GM18868 (cell line): ENCODE measurements around the gene OPN5.

ENCODE experiments used
- ATAC-seq: cut with Tn5 transposase; IDR thresholded peaks from one replicate; pipeline ENCODE4 v1.9.1; 2021; ENCODE audit warnings: mild to moderate bottlenecking, moderate library complexity; ENCODE audit not compliant: unreplicated experiment

The OPN5 gene

DNA sequence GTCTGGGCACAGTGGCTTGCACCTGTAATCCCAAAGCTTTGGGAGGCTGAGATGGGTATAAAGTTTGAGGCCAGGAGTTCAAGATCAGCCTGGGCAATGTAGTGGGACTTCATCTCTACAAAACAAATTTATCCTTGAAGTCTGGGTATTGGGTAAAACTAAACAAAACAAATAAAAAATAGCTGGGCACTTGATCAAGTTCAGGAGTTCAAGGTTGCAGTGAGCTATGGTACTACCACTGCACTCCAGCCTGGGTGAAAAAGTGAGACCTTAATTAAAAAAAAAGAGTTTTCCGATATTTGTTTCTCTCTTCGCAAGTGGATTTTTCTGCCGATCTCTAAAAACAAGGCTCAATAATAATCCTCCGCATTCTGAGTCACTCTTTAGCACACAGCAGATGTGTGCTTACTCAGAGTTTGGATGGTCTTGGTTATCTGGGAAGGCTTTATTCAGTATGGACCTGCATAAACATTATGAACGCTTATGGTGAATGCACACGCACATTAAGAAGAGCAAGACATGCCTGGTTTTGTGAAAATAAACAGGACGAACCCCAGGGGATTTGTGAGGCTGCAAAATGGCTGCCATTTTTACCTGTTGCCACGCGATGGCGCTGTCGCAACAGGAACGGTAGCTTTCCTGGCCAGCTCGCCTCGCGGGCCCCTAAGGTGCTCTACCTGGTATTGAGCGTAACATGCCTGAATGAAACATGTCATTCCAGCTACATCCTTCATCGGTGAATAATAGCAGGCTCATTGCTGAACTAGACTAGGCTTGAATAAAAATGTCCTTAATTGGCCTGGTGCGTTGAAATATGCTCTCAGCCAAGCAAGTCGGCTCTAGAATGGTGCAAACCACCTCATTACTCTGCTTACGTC, 6.0 kb downstream of the OPN5 start:
- ATAC-seq = peak; percentile 88

DNA sequence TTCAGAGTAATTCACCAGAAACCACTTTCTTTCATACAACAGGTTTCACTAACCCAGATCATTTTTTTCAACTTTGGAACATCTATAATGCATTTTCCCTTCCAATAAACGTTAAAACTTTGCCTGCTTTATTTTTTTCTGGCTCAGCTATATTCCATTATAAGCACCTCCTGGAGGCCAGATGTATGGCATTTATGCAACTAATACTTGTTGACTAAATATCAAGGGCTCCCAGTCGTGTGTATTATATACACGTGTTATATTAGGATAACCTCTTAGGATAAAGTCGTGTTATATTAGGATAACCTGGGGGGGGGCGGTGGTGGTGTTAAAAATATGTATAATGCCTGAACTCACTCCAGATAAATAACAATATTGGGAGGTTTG, 6.7 kb downstream of the OPN5 start:
- ATAC-seq = no peak

DNA sequence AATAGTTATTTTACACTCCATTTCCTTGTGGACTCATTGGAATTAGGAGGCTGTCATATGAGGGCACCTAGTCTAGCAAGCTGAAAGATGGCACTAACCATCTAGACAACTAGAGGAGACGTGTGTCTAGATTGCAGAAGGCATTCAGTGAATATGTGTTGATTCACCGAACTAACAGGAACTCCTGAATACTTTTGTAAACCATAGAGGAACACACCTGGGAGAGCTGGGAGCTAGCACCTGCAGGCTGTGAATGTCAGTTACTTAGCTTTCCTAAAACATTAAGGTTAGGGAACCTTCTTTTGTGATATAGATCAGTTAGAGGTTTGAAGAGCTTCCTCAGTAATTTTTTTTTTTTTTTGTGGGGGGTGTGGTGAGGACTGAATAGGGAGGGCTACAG, 7.7 kb downstream of the OPN5 start:
- no peak for ATAC-seq

DNA sequence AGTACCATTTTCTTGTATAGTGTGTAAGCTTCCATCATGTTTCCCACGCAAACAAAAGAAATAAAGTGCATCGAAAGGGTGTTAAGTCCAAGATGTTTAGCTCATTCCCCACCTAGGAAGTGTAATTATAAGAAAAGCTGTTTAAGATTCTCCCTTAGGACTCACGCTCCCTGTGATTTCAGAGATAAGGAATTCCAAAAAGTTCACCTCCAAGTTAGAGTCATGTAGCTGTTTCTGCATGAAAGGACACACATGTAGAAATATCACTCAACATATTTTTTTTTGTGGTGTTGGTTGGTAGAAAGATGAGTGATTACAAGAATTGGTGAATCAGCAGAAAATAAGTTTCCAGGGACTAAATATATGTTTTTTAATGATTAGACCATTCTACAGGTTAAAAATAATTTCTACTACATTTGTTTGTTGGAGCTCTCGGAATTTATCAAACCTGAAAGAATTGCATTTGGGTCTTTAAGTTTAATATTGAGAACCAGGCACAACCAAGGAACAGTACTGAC, 10.4 kb downstream of the OPN5 start:
- no peak for ATAC-seq

DNA sequence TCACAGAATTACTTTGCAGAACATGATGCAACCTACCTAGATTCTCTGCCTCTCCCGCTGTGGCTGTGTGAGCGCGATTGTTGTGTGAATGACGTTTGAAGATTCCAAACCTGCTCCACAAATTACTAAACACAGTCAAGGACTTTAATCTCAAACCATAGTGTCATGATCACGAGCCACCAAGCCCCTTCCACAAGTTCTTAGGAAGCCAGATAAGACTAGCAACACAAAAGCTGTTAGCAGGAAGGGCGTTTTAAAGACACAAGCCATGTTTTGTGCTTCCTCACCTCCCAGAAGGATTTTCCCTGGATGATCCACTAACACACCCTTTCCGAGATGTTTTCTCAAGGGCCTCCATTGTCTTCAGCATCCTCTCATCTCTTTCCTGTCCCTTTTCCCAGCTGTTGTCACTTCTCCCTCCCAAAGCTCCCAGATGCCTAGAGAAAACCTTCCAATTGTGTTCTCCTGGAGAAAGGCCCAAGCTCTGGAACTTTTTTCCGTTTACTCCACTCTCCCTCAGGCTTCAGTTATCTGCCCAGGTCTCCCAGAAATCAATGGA, 12.8 kb downstream of the OPN5 start:
- ATAC-seq = no peak

DNA sequence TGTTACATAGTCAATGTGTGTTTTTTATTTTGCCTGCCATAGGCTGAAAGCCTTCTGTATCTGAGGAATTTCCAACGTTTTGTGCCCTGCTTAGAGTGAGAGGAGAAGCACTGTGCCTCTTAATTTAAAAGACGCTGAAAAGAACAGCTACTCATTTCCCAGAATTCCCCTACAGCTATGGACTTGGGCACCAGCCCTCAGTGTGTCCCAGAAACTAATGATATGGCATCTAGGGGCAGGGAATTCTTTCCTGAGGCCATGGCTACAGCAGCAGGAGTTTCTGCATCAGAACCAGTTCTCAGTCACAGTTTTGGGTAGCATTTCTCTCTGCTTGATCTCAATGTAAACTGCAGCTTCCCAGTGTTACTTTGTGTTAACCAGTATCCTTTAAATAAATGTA, 20.2 kb downstream of the OPN5 start:
- no peak for ATAC-seq

DNA sequence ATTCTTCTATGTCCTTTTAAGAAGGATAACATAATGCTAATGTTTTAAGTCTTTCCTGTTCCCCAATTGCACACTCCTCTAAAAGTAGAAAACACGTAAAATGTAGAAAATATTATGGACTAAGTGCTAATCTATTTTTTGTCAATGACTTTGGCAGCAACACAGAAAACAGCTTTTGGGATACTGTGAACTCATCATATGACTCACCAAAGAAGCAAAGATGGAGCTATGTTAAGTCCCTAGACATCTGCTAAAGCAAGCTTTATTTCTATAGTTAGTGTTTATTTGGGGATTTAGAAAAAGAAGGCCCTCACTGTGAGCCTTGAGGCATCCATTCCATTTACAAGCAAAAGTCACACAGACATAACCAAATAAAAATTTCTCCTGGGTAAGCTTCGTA, 23.0 kb downstream of the OPN5 start:
- no peak for ATAC-seq

DNA sequence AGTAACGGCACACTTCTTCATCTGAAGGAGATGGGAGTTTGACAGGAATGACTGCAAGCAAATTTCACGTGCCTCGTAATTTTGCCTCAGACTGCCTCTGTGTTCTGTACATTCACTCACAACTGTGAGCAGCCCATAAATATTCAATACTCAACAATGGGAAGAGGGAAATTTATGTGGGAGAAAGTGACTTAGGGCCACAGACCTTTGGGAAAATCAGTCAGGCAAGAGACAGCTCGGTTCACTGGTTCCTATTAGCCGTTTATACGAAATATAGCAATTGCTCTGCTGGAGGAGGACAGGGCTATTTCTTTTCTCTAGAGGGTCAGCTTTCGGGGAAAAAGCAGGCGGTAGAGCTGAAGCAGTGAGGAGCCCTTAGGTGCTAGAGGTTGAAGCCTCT, 28.0 kb downstream of the OPN5 start:
- no peak for ATAC-seq

DNA sequence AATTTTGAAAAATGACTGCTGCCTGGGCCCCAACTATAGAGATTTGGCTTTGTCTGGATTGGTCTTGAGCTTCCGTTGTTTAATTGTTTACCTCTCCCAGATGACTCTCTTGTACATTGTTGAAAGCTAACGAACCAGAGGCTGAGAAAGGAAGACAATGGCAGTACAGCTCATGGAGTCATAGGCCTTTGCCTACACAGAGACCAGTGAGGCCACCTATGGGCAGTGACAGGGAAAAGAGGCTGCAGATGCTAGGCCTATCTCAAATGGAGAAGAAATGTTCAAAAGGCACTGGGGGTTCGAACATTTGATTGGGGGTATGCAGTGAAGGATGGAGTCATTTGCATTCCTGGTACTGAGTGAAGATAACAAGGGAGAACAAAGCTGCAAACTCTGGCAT, 29.1 kb downstream of the OPN5 start:
- no peak for ATAC-seq

DNA sequence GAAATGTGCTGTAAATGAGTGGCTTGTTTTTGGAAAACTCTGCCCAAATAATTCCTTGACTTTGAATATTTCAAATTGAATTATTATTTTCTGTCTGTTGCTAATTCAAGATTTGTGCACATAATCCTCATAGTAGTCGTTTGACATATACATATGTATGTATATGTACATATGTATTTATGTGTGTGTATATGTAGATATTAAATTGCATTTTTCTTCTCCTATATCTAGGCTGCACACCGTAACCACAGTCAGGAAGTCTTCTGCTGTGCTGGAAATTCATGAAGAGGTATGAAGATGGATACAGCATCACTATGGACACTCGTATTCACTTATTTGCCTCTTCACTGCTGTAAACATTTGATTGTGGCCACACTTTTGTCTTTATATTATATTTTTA, 29.6 kb downstream of the OPN5 start:
- no peak for ATAC-seq

DNA sequence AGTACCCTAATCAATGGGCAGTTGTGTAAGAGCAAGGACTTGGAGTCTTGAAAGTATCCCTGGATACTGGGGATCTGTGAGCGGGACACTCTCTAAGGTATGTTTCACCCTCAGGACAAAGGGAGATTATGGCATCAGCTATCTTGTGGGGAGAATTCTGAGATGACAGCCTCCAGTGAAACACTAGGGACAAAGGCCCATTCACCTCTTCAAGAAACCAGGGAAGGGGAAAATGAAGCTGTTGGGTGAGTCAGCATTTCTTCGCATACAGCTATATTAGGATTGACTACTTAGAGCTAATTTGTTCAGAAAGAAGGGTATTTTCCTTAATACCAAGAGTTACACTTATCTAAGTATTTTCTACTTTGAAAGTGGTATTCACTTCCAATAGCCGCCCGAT, 35.9 kb downstream of the OPN5 start:
- ATAC-seq = no peak

DNA sequence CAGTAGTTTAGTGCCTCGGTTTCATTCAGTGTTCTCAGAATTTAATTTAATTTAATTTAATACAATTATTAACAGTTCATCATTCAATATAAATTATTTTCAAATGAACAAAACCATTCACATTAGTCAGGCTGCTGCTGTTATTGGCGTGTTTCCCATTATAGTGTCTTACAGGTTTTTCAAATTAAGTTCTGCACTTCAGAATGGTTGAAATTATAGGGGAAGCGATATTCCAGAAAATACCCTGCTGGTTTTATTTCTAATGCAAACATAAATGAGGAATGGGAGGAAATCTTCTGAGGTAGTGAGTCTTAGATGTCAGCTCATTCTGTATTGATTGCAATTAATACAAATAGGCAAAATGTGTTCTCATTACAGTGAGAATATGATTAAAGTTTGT, 37.6 kb downstream of the OPN5 start:
- no peak for ATAC-seq

DNA sequence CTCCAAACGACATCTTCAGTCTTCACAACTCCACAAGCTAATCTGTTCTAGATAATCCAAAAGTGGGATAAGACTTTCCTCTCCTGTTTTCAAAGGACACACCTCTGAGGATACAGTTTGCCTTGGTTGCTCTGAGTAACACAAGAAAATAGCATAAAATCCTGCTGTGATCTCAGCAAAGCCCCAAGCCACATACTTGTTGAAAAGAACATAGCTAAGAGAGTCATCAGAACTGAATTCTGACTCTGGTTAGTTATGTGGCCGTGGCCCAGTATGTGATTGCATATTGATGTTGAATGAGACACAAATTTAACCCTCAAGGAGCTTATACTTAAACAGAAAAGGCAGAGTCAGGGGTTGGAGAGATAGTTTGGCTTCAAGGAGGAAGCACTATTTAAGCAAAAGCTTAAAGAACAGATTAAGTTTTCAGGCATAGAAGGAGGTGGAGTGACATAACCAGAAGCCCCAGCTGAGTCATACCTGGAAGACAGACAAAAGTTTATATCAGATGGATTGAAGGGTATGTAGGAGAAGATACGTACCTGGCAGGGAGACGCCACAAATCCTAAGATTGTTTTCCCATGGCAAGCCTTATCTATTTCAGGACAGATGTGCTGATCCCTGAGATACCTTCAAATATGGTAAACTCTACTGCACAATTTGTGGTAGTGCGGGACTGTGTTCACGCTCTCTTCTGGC, 41.2 kb downstream of the OPN5 start:
- ATAC-seq = no peak

DNA sequence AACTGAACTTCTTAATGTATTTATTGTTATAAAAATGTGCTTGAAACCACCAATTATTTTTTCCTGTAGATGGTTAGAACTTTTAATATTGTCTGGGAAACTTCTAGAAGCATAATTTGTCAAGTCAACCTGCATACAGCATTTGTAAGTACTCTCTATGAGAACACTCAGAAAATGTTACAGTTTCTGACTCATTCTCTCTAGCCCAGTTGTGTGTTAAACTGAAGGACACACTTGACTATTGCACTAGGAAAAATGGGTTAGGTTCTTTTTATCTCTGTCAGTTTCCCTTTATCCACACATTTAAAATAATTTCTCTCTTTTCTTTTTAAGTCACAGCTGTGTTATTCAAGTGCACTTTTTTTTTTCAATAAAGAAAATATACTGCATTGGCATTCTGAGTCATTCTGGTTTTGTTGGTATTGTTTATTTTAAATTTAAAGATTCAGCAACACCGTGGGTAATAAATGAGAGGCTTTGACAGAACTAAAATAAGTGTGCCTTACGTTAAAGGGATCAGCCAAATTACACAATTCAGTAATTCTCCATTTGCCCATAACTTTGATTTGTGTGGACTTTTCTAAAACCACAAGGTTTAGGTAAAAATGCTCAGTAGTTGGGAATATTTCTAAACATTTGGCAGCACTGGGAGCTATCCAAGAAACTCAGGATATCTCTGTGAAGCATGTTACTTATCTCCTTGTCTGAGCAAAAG, 50.7 kb downstream of the OPN5 start:
- ATAC-seq = no peak

DNA sequence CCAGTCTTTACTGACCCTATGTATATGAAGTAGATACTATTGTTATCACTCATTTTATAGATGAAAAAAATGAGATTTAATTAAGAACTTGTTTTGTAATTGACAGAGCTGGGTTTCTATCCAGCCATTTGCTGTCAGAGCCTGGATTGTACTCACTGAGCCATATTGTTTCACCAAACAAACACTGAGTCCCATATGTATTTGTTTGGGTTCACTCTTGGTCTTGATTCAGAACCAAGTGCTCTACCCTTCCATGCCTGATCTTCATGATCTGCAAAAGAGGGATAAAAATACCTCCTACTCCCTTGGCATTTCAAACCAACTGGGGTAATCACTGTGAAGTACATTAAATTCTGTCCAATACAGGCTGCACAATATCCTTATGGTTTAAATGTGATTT, 52.4 kb downstream of the OPN5 start:
- ATAC-seq = no peak

DNA sequence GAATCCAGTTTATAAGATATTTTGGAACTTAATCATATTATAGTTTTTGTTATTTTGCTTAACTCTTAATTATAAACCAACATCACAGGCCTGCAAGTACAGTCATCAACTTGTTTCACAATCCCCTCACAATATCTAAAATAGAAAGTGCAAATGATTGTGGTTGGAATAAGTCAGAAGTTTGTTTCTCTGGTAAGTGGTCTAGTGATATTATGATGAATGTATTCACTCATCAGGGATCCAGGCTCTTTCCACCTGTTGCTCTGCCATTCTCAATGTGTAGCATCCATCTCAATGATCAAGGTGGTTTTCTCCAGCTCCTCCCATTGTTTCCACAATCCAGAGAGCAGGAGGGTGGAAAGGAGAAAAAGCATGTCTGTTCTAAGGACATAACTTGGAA, 54.2 kb downstream of the OPN5 start:
- ATAC-seq = peak; percentile 47

DNA sequence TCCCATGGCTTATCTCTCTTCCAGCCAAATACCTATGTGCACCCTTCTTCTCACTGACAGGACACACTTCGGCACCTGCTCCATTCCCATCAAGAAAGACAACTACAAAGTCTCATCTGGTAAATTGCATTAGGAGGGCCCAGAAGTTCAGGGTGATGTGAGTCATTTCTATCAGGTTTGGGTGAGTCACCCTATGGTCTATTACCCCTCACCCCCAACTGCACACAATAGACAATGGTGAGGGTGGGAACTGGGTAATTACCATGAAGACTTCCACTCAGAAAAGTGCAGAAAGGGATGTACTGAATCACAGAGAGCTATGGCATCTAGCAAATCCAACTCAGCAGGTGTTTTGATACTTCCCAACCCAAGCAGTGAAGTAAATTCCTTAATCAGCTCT, 54.8 kb downstream of the OPN5 start:
- peak; percentile 93 for ATAC-seq

DNA sequence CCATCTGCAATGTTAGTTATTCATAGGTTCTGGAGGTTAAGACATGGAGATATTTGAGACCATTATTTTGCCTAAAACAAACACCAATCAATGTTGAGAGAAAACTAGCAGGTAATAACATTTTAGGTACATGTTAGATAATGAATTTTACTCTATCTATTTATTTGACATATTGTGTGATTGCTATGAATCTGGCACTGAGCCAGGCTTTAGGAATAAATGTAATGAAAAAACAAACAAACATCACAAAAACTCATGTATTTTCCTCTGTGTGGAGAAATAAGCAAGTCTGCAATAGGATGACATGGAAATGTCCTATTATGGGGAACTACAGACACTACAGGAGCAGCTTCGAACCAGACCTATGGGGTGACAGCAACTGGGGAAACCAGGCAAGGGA, 57.8 kb downstream of the OPN5 start:
- ATAC-seq = no peak

DNA sequence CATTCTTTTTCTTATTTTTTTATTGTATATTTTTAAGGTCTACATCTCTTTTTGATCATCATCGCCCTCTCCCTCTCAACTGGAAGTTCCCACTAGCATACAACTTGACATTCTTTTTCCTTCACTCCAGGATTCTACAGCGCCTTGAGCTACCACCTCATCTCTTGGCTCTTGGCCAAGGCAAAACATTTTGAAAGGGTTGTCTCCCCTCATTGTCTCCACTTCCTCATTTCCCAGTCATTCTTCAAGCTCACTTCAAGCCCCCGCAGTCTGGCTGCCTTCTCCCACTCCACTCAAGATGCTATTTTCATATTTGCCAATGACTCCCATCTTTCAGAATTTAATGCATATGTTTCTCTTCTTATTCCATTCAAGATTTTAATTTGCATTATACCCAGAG, 63.0 kb downstream of the OPN5 start:
- no peak for ATAC-seq

DNA sequence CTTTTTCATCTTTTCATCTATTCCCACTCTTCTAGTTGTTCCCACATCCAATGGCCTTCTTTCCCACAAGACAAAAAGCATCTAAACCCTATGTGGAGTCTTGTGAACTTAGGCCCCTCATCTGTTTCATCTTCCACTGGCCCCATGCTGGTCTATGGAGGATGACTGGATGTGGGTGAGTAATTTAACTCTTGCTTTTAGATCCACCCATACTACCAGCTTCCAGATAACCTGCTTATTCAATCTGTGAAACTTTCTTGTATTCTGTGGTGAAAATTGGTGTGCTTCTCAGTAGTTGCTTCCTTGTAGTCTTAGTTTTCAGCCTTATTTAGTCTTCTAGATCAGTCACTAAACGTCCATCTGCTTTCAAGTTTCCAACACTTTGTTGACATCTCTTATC, 64.9 kb downstream of the OPN5 start:
- no peak for ATAC-seq

DNA sequence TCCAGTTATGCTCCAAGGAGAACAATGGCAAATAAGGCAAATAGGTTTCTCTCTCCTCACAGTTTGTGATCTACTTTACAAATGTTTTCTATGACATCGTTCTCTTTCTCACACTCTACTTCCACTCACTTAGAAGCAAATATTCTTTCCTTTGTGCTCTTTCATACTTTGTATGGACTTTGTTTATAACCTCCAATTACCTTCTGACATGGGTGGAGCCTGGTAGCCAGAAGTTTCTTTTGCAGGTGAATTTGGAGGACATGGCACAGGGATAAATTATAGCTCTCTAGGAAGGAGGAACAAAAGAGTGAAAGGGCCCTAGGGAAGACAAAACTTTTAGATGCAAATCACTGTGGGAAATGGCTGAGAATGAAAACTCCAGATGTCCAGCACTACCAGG, 69.3 kb downstream of the OPN5 start:
- ATAC-seq = no peak
